ENCODE measurements around the gene RIMBP2.

The RIMBP2 gene

GRCh38 chr12:130764073-130764472, 48.0 kb upstream of the RIMBP2 start (continued):
- TF ChIP-seq ZNF704 (tag by site-specific recombination; IDR thresholded peaks at IDR 0.05) = no peak
- TF ChIP-seq ZNF23 (tag by site-specific recombination; IDR thresholded peaks at IDR 0.05; ENCODE audit: borderline replicate concordance) = 0 out of 2 replicates have a peak, but pooled peaks have one; percentile 46
- TF ChIP-seq, protein P1, sequence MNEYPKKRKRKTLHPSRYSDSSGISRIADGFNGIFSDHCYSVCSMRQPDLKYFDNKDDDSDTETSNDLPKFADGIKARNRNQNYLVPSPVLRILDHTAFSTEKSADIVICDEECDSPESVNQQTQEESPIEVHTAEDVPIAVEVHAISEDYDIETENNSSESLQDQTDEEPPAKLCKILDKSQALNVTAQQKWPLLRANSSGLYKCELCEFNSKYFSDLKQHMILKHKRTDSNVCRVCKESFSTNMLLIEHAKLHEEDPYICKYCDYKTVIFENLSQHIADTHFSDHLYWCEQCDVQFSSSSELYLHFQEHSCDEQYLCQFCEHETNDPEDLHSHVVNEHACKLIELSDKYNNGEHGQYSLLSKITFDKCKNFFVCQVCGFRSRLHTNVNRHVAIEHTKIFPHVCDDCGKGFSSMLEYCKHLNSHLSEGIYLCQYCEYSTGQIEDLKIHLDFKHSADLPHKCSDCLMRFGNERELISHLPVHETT (tag by site-specific recombination; IDR thresholded peaks at IDR 0.05) = peak; percentile 4
- TF ChIP-seq BCL11A (tag by site-specific recombination; IDR thresholded peaks at IDR 0.05; ENCODE audit: low read depth) = no peak
- TF ChIP-seq MZF1 (tag by site-specific recombination; IDR thresholded peaks at IDR 0.05; ENCODE audit: borderline replicate concordance) = no peak
- TF ChIP-seq ZFP69B (tag by site-specific recombination; IDR thresholded peaks at IDR 0.05) = no peak; the same call in 1 of the 2 replicates
- 0 out of 2 replicates have a peak, but pooled peaks have one; percentile 6 for TF ChIP-seq ZNF548 (tag by site-specific recombination; IDR thresholded peaks at IDR 0.05)
- TF ChIP-seq ZBTB6 (tag by site-specific recombination; IDR thresholded peaks at IDR 0.05) = no peak
- TF ChIP-seq AEBP2 (tag by site-specific recombination; IDR thresholded peaks at IDR 0.05; ENCODE audit: borderline replicate concordance) = no peak
- TF ChIP-seq, protein P2, sequence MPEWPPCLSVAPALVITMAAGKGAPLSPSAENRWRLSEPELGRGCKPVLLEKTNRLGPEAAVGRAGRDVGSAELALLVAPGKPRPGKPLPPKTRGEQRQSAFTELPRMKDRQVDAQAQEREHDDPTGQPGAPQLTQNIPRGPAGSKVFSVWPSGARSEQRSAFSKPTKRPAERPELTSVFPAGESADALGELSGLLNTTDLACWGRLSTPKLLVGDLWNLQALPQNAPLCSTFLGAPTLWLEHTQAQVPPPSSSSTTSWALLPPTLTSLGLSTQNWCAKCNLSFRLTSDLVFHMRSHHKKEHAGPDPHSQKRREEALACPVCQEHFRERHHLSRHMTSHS (tag by site-specific recombination; IDR thresholded peaks at IDR 0.05) = no peak
- TF ChIP-seq ZNF184 (tag by site-specific recombination; IDR thresholded peaks at IDR 0.05) = no peak
- peak; percentile 26 for TF ChIP-seq INSM2 (tag by site-specific recombination; IDR thresholded peaks at IDR 0.05)
- no peak for TF ChIP-seq HOXD13 (CRISPR knock-in tag; IDR thresholded peaks at IDR 0.05; ENCODE audit: borderline replicate concordance)
- no peak; the same call in 1 of the 2 replicates for TF ChIP-seq ZNF473 (tag by site-specific recombination; IDR thresholded peaks at IDR 0.05)
- TF ChIP-seq GLIS2 (tag by site-specific recombination; IDR thresholded peaks at IDR 0.05) = peak; percentile 22; the same call in 1 of the 2 replicates
- TF ChIP-seq ZNF302 (tag by site-specific recombination; IDR thresholded peaks at IDR 0.05; ENCODE audit: low read depth) = no peak
- peak; percentile 38; the same call in 1 of the 2 replicates for TF ChIP-seq ZNF248 (tag by site-specific recombination; IDR thresholded peaks at IDR 0.05)
- TF ChIP-seq ZNF311 (tag by site-specific recombination; IDR thresholded peaks at IDR 0.05; ENCODE audit: borderline replicate concordance) = 0 out of 2 replicates have a peak, but pooled peaks have one; percentile 37
- TF ChIP-seq, protein P3, sequence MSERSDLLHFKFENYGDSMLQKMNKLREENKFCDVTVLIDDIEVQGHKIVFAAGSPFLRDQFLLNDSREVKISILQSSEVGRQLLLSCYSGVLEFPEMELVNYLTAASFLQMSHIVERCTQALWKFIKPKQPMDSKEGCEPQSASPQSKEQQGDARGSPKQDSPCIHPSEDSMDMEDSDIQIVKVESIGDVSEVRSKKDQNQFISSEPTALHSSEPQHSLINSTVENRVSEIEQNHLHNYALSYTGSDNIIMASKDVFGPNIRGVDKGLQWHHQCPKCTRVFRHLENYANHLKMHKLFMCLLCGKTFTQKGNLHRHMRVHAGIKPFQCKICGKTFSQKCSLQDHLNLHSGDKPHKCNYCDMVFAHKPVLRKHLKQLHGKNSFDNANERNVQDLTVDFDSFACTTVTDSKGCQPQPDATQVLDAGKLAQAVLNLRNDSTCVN (tag by site-specific recombination; optimal IDR thresholded peaks at IDR 0.05) = no peak
- TF ChIP-seq ZNF560 (tag by site-specific recombination; IDR thresholded peaks at IDR 0.05; ENCODE audit: borderline replicate concordance) = 0 out of 2 replicates have a peak, but pooled peaks have one; percentile 26
- TF ChIP-seq ZBTB21 (tag by site-specific recombination; IDR thresholded peaks at IDR 0.05) = peak; percentile 98
- TF ChIP-seq, protein P4, sequence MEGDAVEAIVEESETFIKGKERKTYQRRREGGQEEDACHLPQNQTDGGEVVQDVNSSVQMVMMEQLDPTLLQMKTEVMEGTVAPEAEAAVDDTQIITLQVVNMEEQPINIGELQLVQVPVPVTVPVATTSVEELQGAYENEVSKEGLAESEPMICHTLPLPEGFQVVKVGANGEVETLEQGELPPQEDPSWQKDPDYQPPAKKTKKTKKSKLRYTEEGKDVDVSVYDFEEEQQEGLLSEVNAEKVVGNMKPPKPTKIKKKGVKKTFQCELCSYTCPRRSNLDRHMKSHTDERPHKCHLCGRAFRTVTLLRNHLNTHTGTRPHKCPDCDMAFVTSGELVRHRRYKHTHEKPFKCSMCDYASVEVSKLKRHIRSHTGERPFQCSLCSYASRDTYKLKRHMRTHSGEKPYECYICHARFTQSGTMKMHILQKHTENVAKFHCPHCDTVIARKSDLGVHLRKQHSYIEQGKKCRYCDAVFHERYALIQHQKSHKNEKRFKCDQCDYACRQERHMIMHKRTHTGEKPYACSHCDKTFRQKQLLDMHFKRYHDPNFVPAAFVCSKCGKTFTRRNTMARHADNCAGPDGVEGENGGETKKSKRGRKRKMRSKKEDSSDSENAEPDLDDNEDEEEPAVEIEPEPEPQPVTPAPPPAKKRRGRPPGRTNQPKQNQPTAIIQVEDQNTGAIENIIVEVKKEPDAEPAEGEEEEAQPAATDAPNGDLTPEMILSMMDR (tag by site-specific recombination; IDR thresholded peaks at IDR 0.05) = no peak
- no peak for TF ChIP-seq ZNF416 (tag by site-specific recombination; IDR thresholded peaks at IDR 0.05)
- TF ChIP-seq ZNF621 (tag by site-specific recombination; IDR thresholded peaks at IDR 0.05) = peak; percentile 82; the same call in 1 of the 2 replicates
- no peak for TF ChIP-seq ZSCAN16 (tag by site-specific recombination; IDR thresholded peaks at IDR 0.05)
- peak; percentile 29; the same call in 1 of the 2 replicates for TF ChIP-seq ZNF280D (tag by site-specific recombination; IDR thresholded peaks at IDR 0.05)

All from HEK293 (cell line).